HCT116 (cell line): ENCODE results near the gene GOLM1.

Experiments
- ATF3 ChIP-seq: IDR thresholded peaks from 2 replicates; pipeline ENCODE4 v1.6.1; 2012
- EGR1 ChIP-seq: IDR thresholded peaks from 2 replicates; pipeline ENCODE4 v1.6.1; 2012; ENCODE audit warnings: low read depth
- EZH2phosphoT487 ChIP-seq: fragments of 200-600 bp; IDR thresholded peaks from 2 replicates; pipeline ENCODE4 v1.6.1; 2018; ENCODE audit warnings: antibody characterized with exemption, borderline replicate concordance
- FOSL1 ChIP-seq: IDR thresholded peaks from 2 replicates; pipeline ENCODE4 v1.6.1; 2012; ENCODE audit warnings: low read depth
- JUND ChIP-seq: IDR thresholded peaks from 2 replicates; pipeline ENCODE4 v1.6.1; 2012
- POLR2A ChIP-seq: IDR thresholded peaks from 2 replicates; pipeline ENCODE4 v1.7.0; 2011; ENCODE audit warnings: borderline replicate concordance; ENCODE audit not compliant: insufficient read depth, insufficient read length; ENCODE audit errors: extremely low read depth
- RAD21 ChIP-seq: IDR thresholded peaks from 2 replicates; pipeline ENCODE4 v1.6.1; 2012; ENCODE audit warnings: low read depth, mild to moderate bottlenecking
- REST ChIP-seq: IDR thresholded peaks from 2 replicates; pipeline ENCODE4 v1.6.1; 2012; ENCODE audit warnings: low read depth
- ZFX ChIP-seq: fragments of 450-650 bp; IDR thresholded peaks from 2 replicates; pipeline ENCODE4 v1.6.1; 2017
- ZNF274 ChIP-seq: fragments of 200-500 bp; sonication (Bioruptor generic); IDR thresholded peaks from 2 replicates; pipeline ENCODE4 v1.6.1; 2014; ENCODE audit warnings: mild to moderate bottlenecking, low read depth, low read length, inconsistent platforms
- TF ChIP-seq, protein P1 (sequence below), 3 experiments: fragments of 200-600 bp in 1 of 3; sonication (generic) in 1 of 3; IDR thresholded peaks in 2 of 3; conservative IDR thresholded peaks in 1 of 3; 2 replicates each; pipeline ENCODE4 v1.5.1; 2012 to 2017; ENCODE audit warnings: low read depth in 2 of 3, low read length in 2 of 3, antibody characterized with exemption in 1 of 3, borderline replicate concordance in 1 of 3, control low read depth in 1 of 3, mild to moderate bottlenecking in 1 of 3, mixed read lengths in 1 of 3, mixed run types in 1 of 3, moderate library complexity in 1 of 3; ENCODE audit not compliant: insufficient read depth in 1 of 3

- TF ChIP-seq EZH2phosphoT487, result no peak
- TF ChIP-seq EGR1, result no peak
- TF ChIP-seq ZFX, result no peak
- TF ChIP-seq, protein P1, sequence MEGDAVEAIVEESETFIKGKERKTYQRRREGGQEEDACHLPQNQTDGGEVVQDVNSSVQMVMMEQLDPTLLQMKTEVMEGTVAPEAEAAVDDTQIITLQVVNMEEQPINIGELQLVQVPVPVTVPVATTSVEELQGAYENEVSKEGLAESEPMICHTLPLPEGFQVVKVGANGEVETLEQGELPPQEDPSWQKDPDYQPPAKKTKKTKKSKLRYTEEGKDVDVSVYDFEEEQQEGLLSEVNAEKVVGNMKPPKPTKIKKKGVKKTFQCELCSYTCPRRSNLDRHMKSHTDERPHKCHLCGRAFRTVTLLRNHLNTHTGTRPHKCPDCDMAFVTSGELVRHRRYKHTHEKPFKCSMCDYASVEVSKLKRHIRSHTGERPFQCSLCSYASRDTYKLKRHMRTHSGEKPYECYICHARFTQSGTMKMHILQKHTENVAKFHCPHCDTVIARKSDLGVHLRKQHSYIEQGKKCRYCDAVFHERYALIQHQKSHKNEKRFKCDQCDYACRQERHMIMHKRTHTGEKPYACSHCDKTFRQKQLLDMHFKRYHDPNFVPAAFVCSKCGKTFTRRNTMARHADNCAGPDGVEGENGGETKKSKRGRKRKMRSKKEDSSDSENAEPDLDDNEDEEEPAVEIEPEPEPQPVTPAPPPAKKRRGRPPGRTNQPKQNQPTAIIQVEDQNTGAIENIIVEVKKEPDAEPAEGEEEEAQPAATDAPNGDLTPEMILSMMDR (IDR thresholded peaks at IDR 0.05 in 2 of 3, conservative IDR thresholded peaks at IDR 0.05 in 1 of 3; ENCODE audit: borderline replicate concordance in 1 of 3, insufficient read depth in 1 of 3, low read depth in 2 of 3, low read length in 2 of 3), result no peak
- no peak for TF ChIP-seq POLR2A
- no peak for TF ChIP-seq RAD21
- no peak for TF ChIP-seq REST
- no peak for TF ChIP-seq ATF3
- no peak for TF ChIP-seq JUND
- no peak for TF ChIP-seq FOSL1
- no peak for TF ChIP-seq ZNF274
Observed at GRCh38 chr9:86128235-86128822, 29.0 kb upstream of the GOLM1 start.
